ENCODE results near the gene B9D2. TPM values are rescaled to one million over a fixed set of nuclear protein-coding genes. Genes with fewer than 3 reads are reported as not detected.

B9D2 gene
- polyA plus RNA-seq, 3 donors, result 12.2 to 32.5 (median 25.1) TPM

DNA sequence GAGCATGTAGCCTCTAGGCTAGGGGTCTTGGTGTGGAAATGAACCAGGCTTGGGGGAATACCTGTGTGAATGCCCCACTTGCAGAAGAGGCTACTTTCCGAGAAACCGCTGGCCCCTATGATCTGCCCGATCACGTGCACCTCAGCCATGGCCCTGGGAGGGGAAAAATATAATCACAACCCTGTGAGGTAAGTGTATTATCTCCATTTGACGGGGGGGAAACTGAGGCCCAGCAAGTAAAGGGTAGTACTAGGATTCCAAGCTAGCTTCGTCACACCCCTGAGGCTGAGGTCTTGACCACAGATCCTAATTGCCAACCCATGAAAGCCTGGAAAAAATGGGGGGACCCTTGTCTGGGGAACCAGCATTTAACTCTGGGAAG, 587 bp downstream of the B9D2 start:
- Mint-ChIP-seq H3K27me3 (ENCODE audit: low read depth in 3 of 3) (peaks cover 0 to 2% (median 0%) of the 10 kb centered on the region in 3 donors), H3K27ac (peak overlapping the region; percentile 96 to 100 (median 99)), H3K4me1 (peaks cover 50% of the 10 kb centered on the region), H3K36me3 (peaks cover 6 to 19% of the 10 kb centered on the region in 2 donors), H3K9me3 (peaks cover 0 to 2% (median 0%) of the 10 kb centered on the region in 7 donors), H3K4me3 (peak overlapping the region; percentile 88 to 95)
- Histone ChIP-seq H3K4me1 (ENCODE audit: control insufficient read depth in 1 of 2, insufficient read depth in 2 of 2, low read length in 2 of 2) (peaks cover 57 to 59% of the 10 kb centered on the region in 2 donors), H3K36me3 (replicated peaks in 1 of 2; ENCODE audit: control insufficient read depth in 1 of 2, insufficient read depth in 2 of 2, low read length in 2 of 2) (peaks cover 0 to 6% of the 10 kb centered on the region in 2 donors), H3K4me3 (replicated peaks in 1 of 3; ENCODE audit: low read depth in 2 of 3, low read length in 3 of 3) (peak overlapping the region; percentile 67 to 91 (median 91)), H3K27ac (ENCODE audit: low read depth in 1 of 2, low read length in 2 of 2) (peak overlapping the region; percentile 97 to 99), H3K4me2 (replicated peaks; ENCODE audit: extremely low read depth, low read length, poor library complexity, severe bottlenecking) (peak overlapping the region; percentile 80), H2AFZ (ENCODE audit: insufficient read depth, low read depth, low read length, poor library complexity, severe bottlenecking) (peak overlapping the region; percentile 89), H3K9ac (ENCODE audit: insufficient read depth, low read length, poor library complexity, severe bottlenecking) (peak overlapping the region; percentile 88), H3K79me2 (ENCODE audit: insufficient read depth, low read length) (peaks cover 48% of the 10 kb centered on the region), H3K9me3 (replicated peaks in 1 of 2; ENCODE audit: control insufficient read depth in 1 of 2, insufficient read depth in 1 of 2, low read length in 2 of 2) (no peaks in the 10 kb centered on the region), H4K20me1 (ENCODE audit: insufficient read depth, low read length) (no peaks in the 10 kb centered on the region), H3K27me3 (ENCODE audit: control insufficient read depth in 2 of 2, insufficient read depth in 2 of 2, low read length in 2 of 2) (no peaks in the 10 kb centered on the region)
- 15% methylated on average over 2 of the region's 6 CpGs for WGBS (ENCODE audit: insufficient coverage)
- TF ChIP-seq, protein P1, sequence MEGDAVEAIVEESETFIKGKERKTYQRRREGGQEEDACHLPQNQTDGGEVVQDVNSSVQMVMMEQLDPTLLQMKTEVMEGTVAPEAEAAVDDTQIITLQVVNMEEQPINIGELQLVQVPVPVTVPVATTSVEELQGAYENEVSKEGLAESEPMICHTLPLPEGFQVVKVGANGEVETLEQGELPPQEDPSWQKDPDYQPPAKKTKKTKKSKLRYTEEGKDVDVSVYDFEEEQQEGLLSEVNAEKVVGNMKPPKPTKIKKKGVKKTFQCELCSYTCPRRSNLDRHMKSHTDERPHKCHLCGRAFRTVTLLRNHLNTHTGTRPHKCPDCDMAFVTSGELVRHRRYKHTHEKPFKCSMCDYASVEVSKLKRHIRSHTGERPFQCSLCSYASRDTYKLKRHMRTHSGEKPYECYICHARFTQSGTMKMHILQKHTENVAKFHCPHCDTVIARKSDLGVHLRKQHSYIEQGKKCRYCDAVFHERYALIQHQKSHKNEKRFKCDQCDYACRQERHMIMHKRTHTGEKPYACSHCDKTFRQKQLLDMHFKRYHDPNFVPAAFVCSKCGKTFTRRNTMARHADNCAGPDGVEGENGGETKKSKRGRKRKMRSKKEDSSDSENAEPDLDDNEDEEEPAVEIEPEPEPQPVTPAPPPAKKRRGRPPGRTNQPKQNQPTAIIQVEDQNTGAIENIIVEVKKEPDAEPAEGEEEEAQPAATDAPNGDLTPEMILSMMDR (IDR thresholded peaks at IDR 0.05), result no peak
- intact Hi-C loops (cut with micrococcal nuclease), result loop anchor here (5.0 kb wide), 2 partner anchors 34 to 36 kb away; partner anchors contain the start of genes BCKDHA (in 1 of the 2) and EXOSC5 (in 1 of the 2)
- DNase-seq, result no peak

DNA sequence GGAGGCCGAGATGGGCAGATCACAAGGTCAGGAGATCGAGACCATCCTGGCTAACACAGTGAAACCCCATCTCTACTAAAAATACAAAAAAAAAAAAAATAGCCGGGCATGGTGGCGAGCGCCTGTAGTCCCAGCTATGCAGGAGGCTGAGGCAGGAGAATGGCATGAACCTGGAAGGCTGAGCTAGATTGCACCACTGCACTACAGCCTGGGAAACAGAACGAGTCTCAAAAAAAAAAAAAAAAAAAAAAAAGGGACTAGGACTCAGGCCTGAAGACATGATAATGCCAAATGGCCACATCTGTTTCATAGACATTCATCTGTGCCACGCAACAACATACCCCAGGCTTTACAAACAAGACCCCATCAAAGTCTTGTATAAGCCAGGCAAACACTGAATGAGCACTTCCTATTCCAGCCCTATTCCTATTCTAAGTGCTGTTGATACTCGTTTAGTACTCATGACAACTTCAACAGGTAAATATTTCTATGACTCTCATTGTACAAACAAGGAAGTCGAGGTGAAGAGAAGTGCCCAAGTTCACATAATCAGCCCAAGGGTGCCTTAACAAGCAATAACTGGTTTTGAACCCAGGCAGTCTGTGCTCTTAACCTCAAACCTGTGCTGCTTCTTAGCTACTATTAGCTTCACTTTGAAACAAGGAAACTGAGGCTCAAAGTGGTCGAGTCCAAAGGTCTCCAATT, 1.7 kb downstream of the B9D2 start:
- Mint-ChIP-seq H3K9me3 (peaks cover 0 to 2% (median 0%) of the 10 kb centered on the region in 7 donors), H3K27me3 (ENCODE audit: low read depth in 3 of 3) (peaks cover 0 to 2% (median 0%) of the 10 kb centered on the region in 3 donors), H3K36me3 (peaks cover 6 to 19% of the 10 kb centered on the region in 2 donors), H3K27ac (peak overlapping the region in 3 of 7 donors; percentile 30 to 99 (median 96)), H3K4me3 (no peak overlapping the region), H3K4me1 (peaks cover 50% of the 10 kb centered on the region)
- TF ChIP-seq, protein P1 (IDR thresholded peaks at IDR 0.05), result no peak
- Histone ChIP-seq H3K36me3 (replicated peaks in 1 of 2; ENCODE audit: control insufficient read depth in 1 of 2, insufficient read depth in 2 of 2, low read length in 2 of 2) (peaks cover 0 to 6% of the 10 kb centered on the region in 2 donors), H2AFZ (ENCODE audit: insufficient read depth, low read depth, low read length, poor library complexity, severe bottlenecking) (no peak overlapping the region), H4K20me1 (ENCODE audit: insufficient read depth, low read length) (no peaks in the 10 kb centered on the region), H3K79me2 (ENCODE audit: insufficient read depth, low read length) (peaks cover 41% of the 10 kb centered on the region), H3K9ac (ENCODE audit: insufficient read depth, low read length, poor library complexity, severe bottlenecking) (no peak overlapping the region), H3K4me1 (ENCODE audit: control insufficient read depth in 1 of 2, insufficient read depth in 2 of 2, low read length in 2 of 2) (peaks cover 56 to 59% of the 10 kb centered on the region in 2 donors), H3K4me3 (replicated peaks in 1 of 3; ENCODE audit: low read depth in 2 of 3, low read length in 3 of 3) (no peak overlapping the region), H3K27ac (ENCODE audit: low read depth in 1 of 2, low read length in 2 of 2) (peak overlapping the region in 1 of 2 donors; percentile 97), H3K9me3 (replicated peaks in 1 of 2; ENCODE audit: control insufficient read depth in 1 of 2, insufficient read depth in 1 of 2, low read length in 2 of 2) (no peaks in the 10 kb centered on the region), H3K27me3 (ENCODE audit: control insufficient read depth in 2 of 2, insufficient read depth in 2 of 2, low read length in 2 of 2) (no peaks in the 10 kb centered on the region), H3K4me2 (replicated peaks; ENCODE audit: extremely low read depth, low read length, poor library complexity, severe bottlenecking) (no peak overlapping the region)
- no peak for DNase-seq
- intact Hi-C loops (cut with micrococcal nuclease), result loop anchor here (5.0 kb wide), 2 partner anchors 35 kb away; partner anchors contain the start of genes BCKDHA (in 1 of the 2) and EXOSC5 (in 1 of the 2)
- WGBS (ENCODE audit: insufficient coverage), result 75% methylated on average over 2 of the region's 10 CpGs
